ENCODE measurements around the gene IL2RA.

Gene IL2RA

DNA sequence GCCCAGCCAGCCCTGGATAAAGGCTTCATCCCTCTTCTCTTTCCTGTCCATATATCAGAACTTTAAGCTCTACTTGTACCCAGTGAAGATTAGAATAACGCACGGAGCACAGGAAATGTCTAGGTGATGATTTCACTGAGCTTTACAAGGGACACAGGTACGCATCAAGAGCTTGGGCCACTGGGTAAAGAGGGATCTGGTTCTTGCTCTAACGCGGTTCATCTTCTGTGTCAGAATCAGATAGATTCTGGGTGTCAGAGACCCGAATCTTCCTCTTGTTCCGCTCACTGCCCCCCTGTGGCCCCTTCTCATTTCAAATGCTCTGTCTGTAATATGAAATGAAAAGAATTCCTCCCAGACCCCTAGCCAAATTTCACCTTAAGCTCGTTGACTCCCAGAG lies 24.7 kb downstream of the IL2RA start:
- DNase-seq: no peak

DNA sequence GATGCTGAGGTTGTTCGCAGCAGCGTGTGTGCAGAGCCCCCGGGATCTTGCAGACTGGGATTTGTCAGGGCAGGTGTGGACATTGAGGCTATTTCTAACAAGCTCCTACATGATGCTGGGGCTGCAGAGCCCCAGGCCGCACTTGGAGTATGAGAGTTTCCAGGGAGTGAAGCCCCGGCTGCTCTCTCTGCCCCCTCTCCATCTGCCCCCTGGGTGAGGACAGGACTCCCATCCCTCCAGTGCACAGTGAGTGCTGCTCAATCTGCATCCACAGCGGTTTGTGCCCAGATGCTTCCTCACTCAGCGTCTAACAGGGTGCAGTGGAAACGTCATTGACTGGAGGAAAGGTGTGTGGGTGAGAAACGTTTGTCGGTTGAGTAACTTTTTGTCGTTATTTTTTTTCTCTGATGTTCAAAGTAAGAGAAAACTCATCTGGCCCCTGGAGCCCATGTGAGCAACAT lies 25.3 kb downstream of the IL2RA start:
- DNase-seq: no peak

DNA sequence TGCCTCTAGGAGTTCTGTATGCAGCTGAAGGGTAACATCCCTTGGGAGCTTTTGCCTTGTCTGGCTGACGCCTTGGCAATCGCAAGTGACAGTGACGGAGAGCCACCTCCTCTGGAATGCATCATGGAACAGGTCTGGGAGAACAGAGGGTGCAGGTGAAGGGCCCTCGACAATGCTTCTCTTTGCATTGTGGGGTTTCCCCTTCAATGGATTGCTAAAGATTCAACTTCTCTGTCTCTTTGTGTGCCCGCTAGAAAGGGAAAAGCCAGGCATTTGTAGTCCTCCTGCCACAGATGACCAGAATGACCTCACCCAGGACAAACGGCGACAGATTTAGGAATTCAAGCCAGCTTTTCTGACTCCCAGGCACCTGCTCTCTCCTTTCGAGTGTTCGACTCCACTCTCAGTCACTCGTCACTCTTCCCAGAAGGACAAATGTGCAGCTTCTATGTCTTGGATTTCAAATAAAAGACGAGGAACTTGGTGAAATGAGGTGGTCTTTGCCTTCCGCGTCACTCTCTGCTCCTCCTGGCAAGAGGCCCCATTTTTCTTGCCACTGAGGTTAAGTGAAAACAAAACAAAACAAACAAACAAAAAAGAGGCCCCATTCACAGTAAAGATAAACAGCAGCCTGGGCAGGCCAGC lies 26.1 kb downstream of the IL2RA start:
- DNase-seq: no peak

DNA sequence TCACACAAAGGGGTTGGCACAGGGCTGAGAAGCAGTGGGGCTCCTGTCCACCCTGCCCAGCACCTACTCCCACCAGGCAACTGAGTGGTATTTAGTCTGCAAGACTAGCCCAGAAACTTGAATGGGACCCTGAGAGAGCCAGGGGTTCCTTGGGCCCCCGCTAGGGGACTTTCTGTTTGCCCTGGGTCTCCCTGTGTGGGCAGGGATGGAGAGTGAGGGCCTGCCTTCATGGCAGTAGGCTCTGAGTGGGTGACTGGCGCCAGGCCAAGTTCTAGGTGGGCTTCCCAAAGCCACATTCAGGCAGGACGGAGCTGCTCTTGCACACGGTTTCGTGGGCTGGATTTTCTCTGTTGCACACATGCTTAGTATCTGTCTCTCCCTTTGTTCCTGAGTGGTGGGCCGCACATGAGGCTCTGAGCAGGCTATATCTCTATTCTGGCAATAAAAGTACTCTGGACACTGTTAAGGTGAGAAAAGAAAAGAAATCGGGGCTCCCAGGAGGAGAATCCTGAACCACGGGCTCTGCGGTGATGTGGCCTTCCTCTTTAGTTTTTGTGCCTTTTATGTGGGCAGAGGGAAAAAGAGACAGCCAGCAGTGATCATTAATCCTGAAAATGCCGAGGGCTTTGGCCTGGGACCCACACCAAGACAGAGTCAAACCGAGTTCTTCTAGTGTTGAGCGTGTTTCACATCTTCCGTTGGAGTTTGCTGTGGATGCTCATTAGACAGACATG lies 26.9 kb downstream of the IL2RA start:
- DNase-seq: no peak

DNA sequence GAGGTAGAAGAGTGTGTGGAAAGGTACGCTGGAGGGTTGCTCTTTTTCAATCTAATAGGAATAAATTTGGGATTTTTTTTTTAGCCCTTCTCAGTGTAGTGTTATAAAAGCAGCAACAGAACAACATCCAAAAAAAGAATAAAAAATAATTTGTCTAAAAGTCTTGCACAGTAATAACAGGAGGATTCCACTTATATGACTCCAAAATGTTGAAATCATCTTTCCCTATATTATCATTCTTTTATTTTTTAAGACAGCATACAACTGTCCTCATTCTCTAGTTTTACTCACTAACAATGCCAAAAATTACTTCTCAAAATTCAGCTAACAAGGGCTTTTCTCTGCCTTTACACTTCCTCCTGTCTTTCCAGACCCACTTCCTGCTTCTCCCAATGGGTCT lies 27.8 kb downstream of the IL2RA start:
- peak in 1 of 2 experiments; percentile 13 for DNase-seq

DNA sequence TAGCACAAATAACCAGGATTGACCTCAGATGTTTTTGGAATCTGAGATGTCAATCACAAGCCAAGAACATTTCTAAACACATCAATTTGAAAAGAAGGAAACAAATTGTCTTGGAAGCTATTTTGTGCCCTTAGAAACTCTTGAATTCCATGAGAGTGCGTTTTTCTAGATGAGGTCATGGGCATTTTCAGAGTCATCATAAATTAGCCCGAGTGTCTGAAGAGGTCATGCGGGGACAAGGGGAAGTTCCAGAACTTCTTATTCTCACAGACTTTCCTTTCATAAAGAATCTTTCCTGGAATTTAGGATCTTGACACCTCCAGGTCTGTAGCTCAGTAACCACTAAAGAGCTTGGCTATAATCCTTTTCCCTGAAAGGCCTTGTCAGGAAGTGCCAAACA lies 28.2 kb downstream of the IL2RA start:
- no peak for DNase-seq

DNA sequence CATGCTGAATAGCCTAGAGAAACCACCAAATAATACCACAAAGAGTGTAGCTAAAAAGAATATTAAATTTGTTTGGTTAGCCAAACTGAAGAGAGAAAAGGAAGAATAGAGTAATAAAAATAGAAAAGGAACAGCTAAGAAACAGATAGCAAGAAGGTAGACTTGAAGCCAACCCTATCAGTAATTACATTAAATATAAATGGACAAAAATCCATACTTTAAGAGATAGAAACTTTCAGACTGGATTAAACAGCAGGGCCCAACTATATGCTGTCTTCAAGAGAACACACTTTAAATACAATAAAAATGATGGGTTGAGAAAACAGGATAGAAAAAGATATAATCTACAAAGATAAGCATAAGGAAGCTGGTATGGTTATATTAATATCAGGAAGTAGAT lies 31.2 kb downstream of the IL2RA start:
- no peak for DNase-seq

DNA sequence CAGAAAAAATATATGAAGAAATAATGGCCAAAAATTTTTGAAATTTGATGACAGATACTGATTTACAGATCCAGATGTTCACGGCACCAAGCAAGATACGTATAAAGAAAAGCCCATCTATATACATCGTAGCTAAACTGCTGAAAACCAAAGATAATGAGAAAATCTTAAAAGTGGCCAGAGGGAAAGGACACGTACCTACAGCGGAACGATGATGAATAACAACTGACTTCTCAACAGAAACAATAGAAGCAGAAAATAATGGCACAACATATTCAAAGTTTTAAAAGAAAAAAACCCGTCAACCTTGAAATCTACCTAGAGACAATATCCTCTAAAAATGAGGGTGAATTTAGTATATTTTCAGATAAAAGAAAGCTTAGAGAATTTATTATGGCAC lies 31.9 kb downstream of the IL2RA start:
- no peak for DNase-seq

DNA sequence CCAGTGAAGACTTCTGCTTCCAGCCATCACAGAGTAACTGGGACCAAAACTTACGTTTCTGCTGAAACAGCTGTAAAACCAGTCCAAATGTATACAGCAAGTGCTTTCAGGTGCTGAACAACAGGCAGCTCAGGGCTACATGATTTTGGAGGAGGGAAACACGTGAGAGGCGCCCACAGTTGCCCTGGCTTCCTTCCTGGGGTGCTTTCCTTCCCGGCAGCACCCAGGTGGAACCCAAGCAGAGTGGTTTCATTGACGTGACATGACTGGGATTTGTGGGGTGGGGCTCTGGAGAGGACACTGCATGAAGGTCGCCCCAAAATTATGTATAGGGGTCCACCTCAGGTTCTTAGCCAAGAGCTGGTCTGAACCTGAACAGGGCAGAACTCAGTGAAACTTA lies 34.2 kb downstream of the IL2RA start:
- no peak for DNase-seq

DNA sequence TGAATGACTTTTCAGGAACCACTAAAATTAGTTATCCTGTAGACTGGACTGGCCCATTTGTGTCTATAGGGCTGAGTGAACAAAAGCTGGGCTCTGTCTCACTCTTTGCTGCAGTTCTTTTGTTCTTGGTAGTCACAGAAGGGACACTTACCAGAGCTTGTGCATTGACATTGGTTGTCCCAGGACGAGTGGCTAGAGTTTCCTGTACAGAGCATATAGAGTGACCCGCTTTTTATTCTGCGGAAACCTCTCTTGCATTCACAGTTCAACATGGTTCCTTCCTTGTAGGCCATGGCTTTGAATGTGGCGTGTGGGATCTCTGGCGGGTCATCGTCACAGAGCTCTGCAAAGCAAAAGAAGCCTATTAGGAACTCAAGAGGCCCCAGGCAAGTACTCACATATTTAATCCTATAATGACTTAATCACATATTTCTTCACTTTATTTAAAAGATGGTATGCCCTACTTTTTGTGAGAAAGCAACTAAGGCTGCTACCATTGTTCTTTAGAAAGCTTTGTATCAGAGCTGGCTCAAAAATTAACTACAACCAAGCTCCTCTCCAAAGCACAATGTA lies 36.4 kb downstream of the IL2RA start:
- DNase-seq: no peak

DNA sequence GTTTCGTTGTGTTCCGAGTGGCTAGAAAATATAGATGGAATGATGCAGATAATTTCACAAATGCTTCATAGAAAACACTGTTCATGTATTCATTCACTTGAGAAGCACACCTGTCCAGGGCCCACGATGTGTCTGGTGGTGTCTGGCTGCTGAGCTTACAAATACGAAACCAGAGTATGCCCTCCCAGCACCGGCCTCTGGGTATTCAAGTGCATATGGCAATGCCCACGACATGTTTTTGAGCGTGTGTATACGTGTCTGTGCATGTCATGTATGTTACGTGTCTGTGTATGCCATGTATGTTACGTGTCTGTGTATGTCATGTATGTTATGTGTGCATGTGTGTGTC lies 37.9 kb downstream of the IL2RA start:
- DNase-seq: no peak

DNA sequence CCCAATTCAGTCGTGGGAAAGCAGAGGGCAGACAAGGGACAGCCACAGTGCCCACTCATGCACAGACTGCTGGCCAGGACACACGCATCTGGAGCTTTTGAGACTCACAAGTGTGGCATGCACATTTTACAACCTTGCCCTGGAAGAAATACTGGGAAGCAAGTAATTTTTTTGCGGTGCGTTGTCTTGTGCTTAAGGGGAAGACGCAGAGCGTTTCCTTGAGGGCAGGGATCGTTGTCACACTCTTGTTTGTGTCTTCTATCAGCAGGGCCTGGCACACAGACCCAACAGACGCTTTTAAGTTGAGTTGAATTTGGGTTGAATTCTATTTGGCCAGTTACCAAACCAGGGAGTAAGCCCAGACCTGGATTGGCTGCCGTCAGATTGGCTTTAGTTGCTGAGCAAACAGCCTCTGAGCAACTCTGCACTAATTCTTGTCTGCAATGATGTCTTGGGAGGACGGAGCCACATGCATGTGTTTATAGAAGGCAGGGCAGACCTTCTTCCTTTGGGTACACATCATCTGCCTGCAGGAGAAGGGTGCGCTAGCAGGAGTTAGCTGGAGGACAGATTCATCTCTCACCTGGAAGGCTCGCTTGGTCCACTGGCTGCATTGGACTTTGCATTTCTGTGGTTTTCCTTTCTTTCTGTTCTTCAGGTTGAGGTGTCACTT lies 38.4 kb downstream of the IL2RA start:
- no peak for DNase-seq

DNA sequence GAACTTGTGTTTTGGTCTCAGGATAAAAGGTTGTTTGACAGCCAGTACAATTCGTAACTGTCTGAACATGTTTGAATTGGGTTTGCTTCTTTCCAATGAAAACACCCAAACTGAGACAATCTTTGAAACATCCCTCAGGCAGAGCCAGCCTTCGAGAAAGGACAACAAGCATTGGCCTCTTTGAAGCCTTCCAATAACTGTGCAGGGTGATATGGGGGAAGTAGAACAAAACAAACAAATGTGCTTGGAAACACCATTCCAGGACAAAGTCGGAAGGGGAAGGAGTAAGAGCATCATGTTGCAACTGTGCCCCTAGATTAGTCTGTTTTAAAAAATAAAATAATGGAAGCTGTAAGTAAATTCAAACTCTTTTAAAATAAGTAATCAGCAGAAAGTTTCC lies 39.5 kb downstream of the IL2RA start:
- no peak for DNase-seq

DNA sequence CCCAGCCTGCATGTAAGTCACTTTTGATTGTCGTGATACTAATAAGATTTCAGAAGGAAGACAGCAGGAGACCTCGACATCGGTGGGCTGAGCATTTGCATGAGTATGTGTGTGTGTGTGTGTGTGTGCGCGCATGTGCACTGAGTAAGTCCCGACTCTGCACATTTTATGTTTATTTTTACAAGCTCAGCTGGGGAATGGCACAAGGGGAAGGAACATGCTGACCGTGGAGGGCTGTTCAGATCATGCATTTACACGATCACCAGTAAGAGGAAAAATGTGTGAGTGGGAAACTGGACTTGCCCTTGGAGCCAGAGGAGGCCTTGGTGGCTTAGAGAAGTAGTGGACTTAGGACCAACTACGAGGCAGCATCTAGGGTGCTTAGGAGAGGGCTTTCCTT lies 41.3 kb downstream of the IL2RA start:
- no peak for DNase-seq

DNA sequence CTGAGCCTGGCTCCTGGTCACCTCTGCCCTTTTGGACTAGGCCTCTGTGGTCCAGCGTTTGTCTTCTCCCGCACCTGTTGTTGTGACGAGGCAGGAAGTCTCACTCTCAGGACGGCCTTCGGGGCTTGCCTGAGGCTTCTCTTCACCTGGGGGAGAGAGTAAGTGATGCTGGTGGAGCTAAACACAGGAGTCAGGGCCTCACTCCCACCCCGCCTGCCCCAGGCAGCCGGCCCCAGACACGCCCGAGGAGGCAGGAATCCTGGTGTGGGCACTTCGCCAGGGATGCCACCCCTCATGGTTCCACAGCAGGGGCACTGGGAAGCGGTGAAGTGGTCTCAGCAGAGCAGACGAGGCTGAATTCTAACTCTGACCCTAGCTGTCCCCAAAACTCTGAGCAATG lies 42.4 kb downstream of the IL2RA start:
- DNase-seq: no peak

DNA sequence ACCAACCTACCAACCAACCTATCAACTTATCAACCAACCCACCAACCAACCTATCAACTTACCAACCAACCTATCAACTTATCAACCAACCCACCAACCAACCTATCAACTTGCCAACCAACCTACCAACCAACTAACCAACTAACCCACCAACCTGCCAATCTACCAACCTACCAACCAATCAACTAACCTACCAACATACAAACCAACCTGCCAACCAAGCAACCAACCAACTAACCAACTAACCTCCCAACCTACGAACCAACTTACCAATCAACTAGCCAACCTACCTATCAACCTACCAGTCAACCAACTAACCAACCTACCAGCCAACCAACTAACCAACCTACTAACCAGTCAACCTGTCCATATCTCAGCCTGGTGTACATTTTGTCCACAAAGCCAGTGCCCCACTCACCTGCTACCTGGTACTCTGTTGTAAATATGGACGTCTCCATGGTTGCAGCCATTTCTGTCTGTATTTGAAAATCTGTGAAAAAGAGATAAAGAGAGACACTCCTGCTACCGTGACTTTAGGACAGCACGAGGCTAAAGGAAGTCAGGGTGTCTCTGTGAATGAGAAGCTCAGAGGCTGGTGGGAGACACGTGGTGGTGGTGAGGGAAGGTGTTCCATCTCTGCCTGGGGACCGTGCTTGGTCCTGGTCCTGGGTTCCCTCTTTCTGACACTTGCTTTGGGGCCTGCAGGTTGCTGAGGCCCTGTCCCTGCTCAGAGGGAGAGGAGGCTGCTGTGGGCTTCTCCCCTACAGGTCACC lies 43.0 kb downstream of the IL2RA start:
- no peak for DNase-seq

DNA sequence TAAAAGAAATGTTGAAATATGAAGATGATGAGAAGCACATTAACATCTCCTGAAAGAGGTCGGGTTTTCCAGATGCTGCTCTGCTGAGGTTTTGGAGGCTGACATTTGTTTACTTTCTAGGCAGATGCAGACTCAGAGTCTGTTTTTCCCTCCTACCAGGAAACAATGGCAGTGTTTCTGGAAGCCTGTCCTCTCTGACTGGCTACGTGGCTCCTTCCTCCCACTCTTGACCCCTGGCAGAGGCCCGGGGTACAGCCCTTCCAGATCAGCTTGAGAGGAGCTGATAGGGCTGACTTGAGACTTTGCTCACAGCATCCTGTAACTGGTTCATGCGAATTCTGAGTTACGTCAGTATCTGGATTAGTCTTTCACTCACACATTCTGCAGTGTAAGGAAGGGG lies 43.7 kb downstream of the IL2RA start:
- no peak for DNase-seq

DNA sequence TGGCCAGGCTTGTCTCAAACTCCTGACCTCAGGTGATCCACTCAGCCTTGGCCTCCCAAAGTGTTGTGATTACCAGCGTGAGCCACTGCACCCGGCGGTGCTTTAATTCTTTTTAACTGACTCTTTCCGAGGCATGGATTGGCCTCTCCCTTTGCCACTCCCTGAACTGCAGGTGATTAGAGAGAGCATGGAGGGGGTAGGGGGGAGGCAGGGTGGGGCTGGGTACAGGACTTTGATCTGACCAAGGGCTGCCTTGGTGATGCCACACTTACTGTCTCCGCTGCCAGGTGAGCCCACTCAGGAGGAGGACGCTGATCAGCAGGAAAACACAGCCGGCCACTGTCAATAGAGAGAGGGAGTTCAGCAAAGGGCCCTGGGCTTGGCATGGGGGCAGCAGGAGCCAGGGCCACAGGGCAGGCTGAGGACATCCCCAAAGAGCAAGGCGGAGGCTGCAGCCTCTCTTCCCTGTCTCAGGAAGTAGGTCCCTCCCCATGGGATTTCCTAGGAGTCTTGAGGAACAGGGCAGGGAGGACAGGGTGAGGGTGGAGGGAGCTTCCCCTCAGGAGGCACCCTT lies 44.3 kb downstream of the IL2RA start:
- DNase-seq: no peak

DNA sequence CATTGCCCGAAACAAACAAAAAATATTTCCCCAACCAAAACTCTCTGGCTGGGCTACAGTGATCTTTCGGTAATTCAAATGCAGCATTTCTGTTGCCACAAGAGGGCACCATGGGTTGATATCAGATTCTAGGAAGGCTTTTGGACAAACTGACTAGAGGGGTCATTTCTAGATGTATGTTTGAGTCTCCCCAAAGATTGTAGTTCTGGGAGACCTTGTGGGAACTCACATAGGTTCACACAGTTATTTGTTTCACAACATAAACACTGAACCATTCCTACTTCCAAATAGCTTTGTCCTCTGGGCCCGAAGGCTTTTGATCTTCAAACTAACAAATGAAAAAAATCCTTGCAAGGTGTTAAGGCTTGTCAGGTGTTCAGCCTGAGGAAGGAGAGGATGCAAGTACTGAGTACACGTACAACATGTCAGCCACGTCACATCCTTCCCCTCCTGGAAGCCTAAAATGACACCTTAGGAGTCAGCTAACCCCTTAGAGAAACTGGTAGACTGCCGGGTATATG lies 47.9 kb downstream of the IL2RA start:
- DNase-seq: peak; percentile 72 to 90

DNA sequence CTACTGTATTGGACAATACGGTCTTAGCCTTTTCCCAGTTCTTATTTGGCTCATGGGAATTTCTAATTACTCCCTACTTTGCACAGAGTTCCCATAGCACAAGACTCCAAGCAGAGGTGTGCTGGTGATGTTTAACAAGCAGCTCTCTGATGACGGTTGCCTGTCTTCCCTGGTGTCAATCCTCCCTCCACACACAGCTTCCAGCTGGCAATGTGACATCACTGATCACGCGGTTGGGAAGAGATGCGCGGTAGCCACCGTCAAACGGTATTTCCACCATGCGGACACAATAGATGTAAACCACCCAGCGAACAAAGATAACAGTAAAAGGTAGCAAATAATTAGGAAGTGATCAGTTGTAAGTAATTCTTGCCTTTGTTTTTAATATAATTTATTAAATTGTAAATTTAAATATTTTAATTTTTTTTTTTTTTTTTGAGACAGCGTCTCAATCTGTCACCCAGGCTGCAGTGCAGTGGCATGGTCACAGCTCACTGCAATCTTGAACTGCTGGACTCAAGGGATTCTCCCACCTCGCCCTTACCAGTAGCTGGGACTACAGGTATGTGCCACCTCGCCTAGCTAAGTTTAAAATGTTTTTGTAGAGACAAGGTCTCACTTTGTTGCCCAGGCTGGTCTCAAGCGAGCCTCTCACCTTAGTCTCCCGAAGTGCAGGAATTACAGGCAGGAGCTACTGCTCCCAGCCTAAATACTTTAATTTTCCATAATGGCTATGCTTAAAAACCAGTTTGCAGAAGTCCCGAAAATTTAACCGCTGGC lies 48.6 kb downstream of the IL2RA start:
- DNase-seq: no peak

DNA sequence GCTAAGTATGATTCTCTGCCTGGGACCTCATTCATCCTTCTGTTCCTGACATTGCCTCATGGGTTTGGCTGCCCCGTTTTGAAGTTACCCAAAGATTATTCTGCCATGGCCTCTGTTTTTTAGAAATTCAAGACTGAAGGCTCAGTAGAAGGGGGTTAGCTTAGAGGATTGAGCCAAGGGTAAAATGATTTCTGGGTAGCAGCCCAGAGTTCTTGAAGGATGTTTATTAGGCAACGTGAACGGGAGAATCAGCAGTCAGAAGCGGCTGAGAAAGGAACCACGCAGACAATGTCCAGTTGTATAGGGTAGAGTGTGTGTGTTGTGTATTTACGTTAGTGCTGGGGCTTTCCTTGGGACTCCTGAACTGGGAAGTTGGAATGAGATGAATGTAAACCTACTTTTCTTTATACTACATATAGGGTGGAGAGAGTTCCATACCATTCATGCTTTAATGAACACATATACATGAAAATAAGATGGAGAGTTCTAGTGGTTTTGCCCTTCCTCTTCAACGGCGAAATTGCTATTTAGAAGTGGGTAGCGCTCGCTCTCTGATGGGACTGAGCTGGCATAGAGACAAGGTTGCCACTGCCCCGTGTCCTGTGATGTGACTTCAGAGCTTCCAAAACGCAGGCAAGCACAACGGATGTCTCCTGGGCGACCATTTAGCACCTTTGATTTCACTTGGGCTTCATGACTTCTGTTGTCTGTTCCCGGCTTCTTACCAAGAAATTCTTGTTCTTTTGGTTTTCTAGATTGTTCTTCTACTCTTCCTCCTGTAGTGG lies 49.9 kb downstream of the IL2RA start:
- no peak for DNase-seq
